PC-3 (cell line): ENCODE data around the gene HTN1. TPM values are rescaled to one million over a fixed set of nuclear protein-coding genes. Genes with fewer than 3 reads are reported as not detected.
"Not testable (repeated sequence)": the region's sequence is repeated elsewhere in the genome, so short reads cannot be mapped to it uniquely, and the experiment has no call there.

Experiments
- ATAC-seq: fragments of 200-7000 bp; cut with Tn5 transposase; 2 replicates; pipeline ENCODE4 v1.9.1; 2020; ENCODE audit warnings: mild to moderate bottlenecking, moderate library complexity
- BruUV-seq: library from RNA; stranded (reverse); fragments of 400-500 nt; replicated peaks from 2 replicates; lab custom pipeline; 2021; lab: Mats Ljungman, UMichigan
- CTCF ChIA-PET: fragments of 300-600 bp; sonication (Branson Sonifier 250); formaldehyde crosslinking; loops from one replicate; lab custom pipeline; 2022; ENCODE audit warnings: antibody characterized with exemption; lab: Charles Lee
- POLR2A ChIA-PET: fragments of 300-600 bp; sonication (Branson Sonifier 250); formaldehyde crosslinking; loops from one replicate; lab custom pipeline; 2022; ENCODE audit warnings: antibody characterized with exemption; ENCODE audit not compliant: unreplicated experiment; lab: Charles Lee
- DNase-seq: peaks from one replicate; pipeline ENCODE4 v3.0.0-alpha.2; 2015
- H2AFZ ChIP-seq: fragments of 300-600 bp; sonication (generic); 2 replicates; pipeline ENCODE4 v1.6.0; 2016; ENCODE audit warnings: antibody characterized with exemption, low read length
- H3F3A ChIP-seq: fragments of 300-600 bp; sonication (generic); one replicate; pipeline ENCODE4 v1.6.0; 2017; ENCODE audit warnings: antibody characterized with exemption, low read length, control low read depth, mild to moderate bottlenecking; ENCODE audit not compliant: unreplicated experiment
- H3K27ac ChIP-seq: fragments of 300-600 bp; sonication (generic); 2 replicates; pipeline ENCODE4 v1.5.1; 2016; ENCODE audit warnings: mild to moderate bottlenecking, low read length
- H3K27me3 ChIP-seq: fragments of 300-600 bp; sonication (generic); 2 replicates; pipeline ENCODE4 v1.6.1; 2016; ENCODE audit warnings: low read length, mixed read lengths
- H3K36me3 ChIP-seq: fragments of 300-600 bp; sonication (generic); 2 replicates; pipeline ENCODE4 v1.6.1; 2016; ENCODE audit warnings: low read depth, mixed run types, low read length, mixed read lengths
- H3K4me1 ChIP-seq: fragments of 300-600 bp; sonication (generic); 2 replicates; pipeline ENCODE4 v1.5.1; 2016; ENCODE audit warnings: low read length; ENCODE audit not compliant: insufficient read depth
- H3K4me2 ChIP-seq: fragments of 300-600 bp; sonication (generic); 2 replicates; pipeline ENCODE4 v1.6.0; 2016; ENCODE audit warnings: low read length
- H3K4me3 ChIP-seq: fragments of 300-600 bp; sonication (generic); 2 replicates; pipeline ENCODE4 v1.5.1; 2016; ENCODE audit warnings: mild to moderate bottlenecking, low read length, mixed read lengths
- H3K79me2 ChIP-seq: fragments of 300-600 bp; sonication (generic); 2 replicates; pipeline ENCODE4 v1.6.1; 2017; ENCODE audit warnings: low read length, mixed read lengths
- H3K9ac ChIP-seq: fragments of 300-600 bp; sonication (generic); 2 replicates; pipeline ENCODE4 v1.6.0; 2016; ENCODE audit warnings: mild to moderate bottlenecking, low read length
- H3K9me2 ChIP-seq: fragments of 300-600 bp; sonication (generic); replicated peaks from 2 replicates; pipeline ENCODE4 v1.6.1; 2016; ENCODE audit warnings: mixed run types, low read length, mixed read lengths
- H3K9me3 ChIP-seq: fragments of 300-600 bp; sonication (generic); 2 replicates; pipeline ENCODE4 v1.6.1; 2016; ENCODE audit warnings: low read length, mixed read lengths
- H4K20me1 ChIP-seq: fragments of 300-600 bp; sonication (generic); 2 replicates; pipeline ENCODE4 v1.6.1; 2016; ENCODE audit warnings: low read length, mixed read lengths
- CTCF ChIP-seq: fragments of 300-600 bp; sonication (generic); conservative IDR thresholded peaks from 2 replicates; pipeline ENCODE4 v1.5.1; 2017; ENCODE audit warnings: antibody characterized with exemption, low read depth, mild to moderate bottlenecking, low read length
- EZH2 ChIP-seq: fragments of 300-600 bp; sonication (generic); IDR thresholded peaks from one replicate; pipeline ENCODE4 v1.6.1; 2017; ENCODE audit warnings: antibody characterized with exemption, mild to moderate bottlenecking, low read length; ENCODE audit not compliant: unreplicated experiment
- EZH2phosphoT487 ChIP-seq: fragments of 300-600 bp; sonication (generic); IDR thresholded peaks from 2 replicates; pipeline ENCODE4 v1.6.1; 2018; ENCODE audit warnings: mild to moderate bottlenecking, antibody characterized with exemption, low read length, borderline replicate concordance
- intact Hi-C: fragments of 100-400 bp; cut with micrococcal nuclease; formaldehyde crosslinking; loops from 2 replicates; pipeline ENCODE4 v1.9.0; 2023
- total RNA-seq: library from RNA; depleted of rRNA; stranded (reverse); fragments of >200 nt; gene quantifications from 2 replicates; pipeline ENCODE4 v1.2.3, GENCODE V29; 2014

HTN1 gene
- total RNA-seq, 1 experiment from 2014 or later = not detected

- Histone ChIP-seq H3K9me3 (no peaks in the 10 kb centered on the region), H3K27me3 (0 out of 2 replicates have a peak, but pooled peaks cover 12% of the 10 kb centered on the region), H3K36me3 (no peaks in the 10 kb centered on the region), H3K79me2 (no peaks in the 10 kb centered on the region), H2AFZ (no peak overlapping the region), H3F3A (no peaks in the 10 kb centered on the region), H3K4me3 (no peak overlapping the region), H3K9ac (no peak overlapping the region), H3K27ac (no peak overlapping the region), H3K4me1 (no peaks in the 10 kb centered on the region), H3K9me2 (no peaks in the 10 kb centered on the region), H3K4me2 (no peak overlapping the region), H4K20me1 (no peaks in the 10 kb centered on the region)
- no TSS peak for BruUV-seq
- no peak for ATAC-seq
- POLR2A ChIA-PET = no interaction called here
- intact Hi-C loops = no loop called here
- no peak for DNase-seq
- no peak for TF ChIP-seq EZH2
- no peak for TF ChIP-seq CTCF
- no peak for TF ChIP-seq EZH2phosphoT487
- CTCF ChIA-PET = no interaction called here
Observed at GRCh38 chr4:70008771-70009170, 41.5 kb upstream of the HTN1 start.

- H3K36me3 ChIP-seq, ATAC-seq, H2AFZ ChIP-seq, H4K20me1 ChIP-seq, DNase-seq, POLR2A ChIA-PET, H3K9me2 ChIP-seq, H3K4me1 ChIP-seq, H3K27me3 ChIP-seq, H3F3A ChIP-seq, H3K9me3 ChIP-seq, H3K4me3 ChIP-seq, intact Hi-C loops, H3K9ac ChIP-seq, H3K27ac ChIP-seq, H3K4me2 ChIP-seq, BruUV-seq, H3K79me2 ChIP-seq, CTCF ChIA-PET: not testable (repeated sequence)
Observed at GRCh38 chr4:70019006-70019405, 31.2 kb upstream of the HTN1 start.

GRCh38 chr4:70023218-70023617 lies 27.0 kb upstream of the HTN1 start:
- Histone ChIP-seq H3K79me2 (no peaks in the 10 kb centered on the region), H3K9me2 (no peaks in the 10 kb centered on the region), H3K27me3 (no peaks in the 10 kb centered on the region), H3K9me3 (no peaks in the 10 kb centered on the region), H3K4me3 (no peak overlapping the region), H3K9ac (no peak overlapping the region), H4K20me1 (no peaks in the 10 kb centered on the region), H3K4me1 (no peaks in the 10 kb centered on the region), H3K27ac (no peak overlapping the region), H3K4me2 (no peak overlapping the region), H3K36me3 (no peaks in the 10 kb centered on the region), H3F3A (no peaks in the 10 kb centered on the region), H2AFZ (no peak overlapping the region)
- intact Hi-C loops = no loop called here
- POLR2A ChIA-PET = no interaction called here
- TF ChIP-seq EZH2 (no peak), EZH2phosphoT487 (no peak), CTCF (no peak)
- BruUV-seq = no TSS peak
- ATAC-seq (no peak), DNase-seq (no peak)
- CTCF ChIA-PET = no interaction called here
